ENCODE data around the gene PHRF1.

PHRF1 gene

DNA sequence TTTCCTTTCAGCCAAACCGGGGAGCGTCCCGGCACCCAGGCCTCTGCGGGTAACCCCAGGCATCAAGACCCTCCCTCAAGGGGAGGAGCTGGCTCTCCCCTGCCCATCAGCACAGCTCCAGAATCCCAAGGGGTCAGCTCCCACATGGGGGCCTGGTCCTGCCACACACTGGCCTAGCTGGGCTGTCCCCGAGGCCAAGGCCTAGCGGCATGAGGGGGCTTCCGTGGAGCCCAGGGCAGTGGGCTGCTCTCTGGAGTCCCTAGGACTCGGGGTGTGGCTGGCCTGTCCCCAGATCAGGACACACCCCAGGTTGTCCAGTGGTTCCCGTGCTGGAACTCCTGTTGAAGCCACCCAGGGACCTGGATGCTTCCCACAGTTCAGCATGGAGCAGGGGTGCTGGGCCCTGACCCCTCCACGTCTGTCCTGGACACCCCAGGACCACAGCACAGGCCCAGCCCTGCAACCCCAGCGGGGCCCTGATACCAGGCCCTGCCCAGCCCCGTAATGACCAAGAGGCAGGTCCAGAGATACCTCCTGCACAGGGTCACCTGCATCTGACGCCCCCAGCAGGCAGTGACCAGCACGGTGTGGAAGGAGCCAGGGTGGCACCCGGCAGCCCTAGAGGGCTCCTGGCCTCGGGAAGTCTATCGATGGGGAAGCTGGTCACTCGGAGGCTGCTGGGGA is 46.4 kb upstream of the PHRF1 start:
- Histone ChIP-seq H3K27ac (ENCODE audit: low read length) (no peak overlapping the region), H3K4me1 (ENCODE audit: low read length) (peaks cover 6% of the 10 kb centered on the region; the same call in 1 of the 2 replicates)

GRCh38 chr11:530960-531831 is 45.1 kb upstream of the PHRF1 start:
- Histone ChIP-seq H3K4me1 (ENCODE audit: low read length) (peaks cover 6% of the 10 kb centered on the region; the same call in 1 of the 2 replicates), H3K9ac (ENCODE audit: low read length) (no peak overlapping the region), H3K79me2 (ENCODE audit: low read length) (peaks cover 12% of the 10 kb centered on the region), H4K20me1 (ENCODE audit: insufficient read depth, low read length) (peaks cover 10% of the 10 kb centered on the region), H3K9me3 (ENCODE audit: insufficient read depth, low read length) (no peaks in the 10 kb centered on the region), H2AFZ (ENCODE audit: low read depth, low read length) (no peak overlapping the region), H3K27ac (ENCODE audit: low read length) (no peak overlapping the region), H3K27me3 (ENCODE audit: low read depth, low read length) (no peaks in the 10 kb centered on the region), H3K4me2 (ENCODE audit: low read length) (no peak overlapping the region), H3K4me3 (ENCODE audit: low read length) (no peak overlapping the region), H3K36me3 (replicated peaks; ENCODE audit: low read depth, low read length) (no peaks in the 10 kb centered on the region)
- TF ChIP-seq EZH2phosphoT487 (IDR thresholded peaks at IDR 0.05; ENCODE audit: low read depth), result no peak
- TF ChIP-seq, protein P1, sequence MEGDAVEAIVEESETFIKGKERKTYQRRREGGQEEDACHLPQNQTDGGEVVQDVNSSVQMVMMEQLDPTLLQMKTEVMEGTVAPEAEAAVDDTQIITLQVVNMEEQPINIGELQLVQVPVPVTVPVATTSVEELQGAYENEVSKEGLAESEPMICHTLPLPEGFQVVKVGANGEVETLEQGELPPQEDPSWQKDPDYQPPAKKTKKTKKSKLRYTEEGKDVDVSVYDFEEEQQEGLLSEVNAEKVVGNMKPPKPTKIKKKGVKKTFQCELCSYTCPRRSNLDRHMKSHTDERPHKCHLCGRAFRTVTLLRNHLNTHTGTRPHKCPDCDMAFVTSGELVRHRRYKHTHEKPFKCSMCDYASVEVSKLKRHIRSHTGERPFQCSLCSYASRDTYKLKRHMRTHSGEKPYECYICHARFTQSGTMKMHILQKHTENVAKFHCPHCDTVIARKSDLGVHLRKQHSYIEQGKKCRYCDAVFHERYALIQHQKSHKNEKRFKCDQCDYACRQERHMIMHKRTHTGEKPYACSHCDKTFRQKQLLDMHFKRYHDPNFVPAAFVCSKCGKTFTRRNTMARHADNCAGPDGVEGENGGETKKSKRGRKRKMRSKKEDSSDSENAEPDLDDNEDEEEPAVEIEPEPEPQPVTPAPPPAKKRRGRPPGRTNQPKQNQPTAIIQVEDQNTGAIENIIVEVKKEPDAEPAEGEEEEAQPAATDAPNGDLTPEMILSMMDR (IDR thresholded peaks at IDR 0.05; ENCODE audit: low read depth, low read length), result no peak

More for the DNA sequence above, 46.4 kb upstream of the PHRF1 start:
- H3K4me3 ChIP-seq (ENCODE audit: low read length), result no peak overlapping the region
- no peak overlapping the region for H2AFZ ChIP-seq (ENCODE audit: low read depth, low read length)
- no peaks in the 10 kb centered on the region for H3K36me3 ChIP-seq (replicated peaks; ENCODE audit: low read depth, low read length)
- H3K9ac ChIP-seq (ENCODE audit: low read length), result no peak overlapping the region
- peaks cover 10% of the 10 kb centered on the region for H3K79me2 ChIP-seq (ENCODE audit: low read length)
- no peaks in the 10 kb centered on the region for H3K9me3 ChIP-seq (ENCODE audit: insufficient read depth, low read length)
- no peak overlapping the region for H3K4me2 ChIP-seq (ENCODE audit: low read length)
- H4K20me1 ChIP-seq (ENCODE audit: insufficient read depth, low read length), result peaks cover 10% of the 10 kb centered on the region
- TF ChIP-seq, protein P1 (IDR thresholded peaks at IDR 0.05; ENCODE audit: low read depth, low read length), result no peak
- no peak for TF ChIP-seq EZH2phosphoT487 (IDR thresholded peaks at IDR 0.05; ENCODE audit: low read depth)
- no peaks in the 10 kb centered on the region for H3K27me3 ChIP-seq (ENCODE audit: low read depth, low read length)

GRCh38 chr11:531919-532526 is 44.2 kb upstream of the PHRF1 start:
- Histone ChIP-seq H3K79me2 (ENCODE audit: low read length) (peaks cover 12% of the 10 kb centered on the region), H3K27me3 (ENCODE audit: low read depth, low read length) (no peaks in the 10 kb centered on the region), H3K36me3 (replicated peaks; ENCODE audit: low read depth, low read length) (no peaks in the 10 kb centered on the region), H3K9ac (ENCODE audit: low read length) (no peak overlapping the region), H4K20me1 (ENCODE audit: insufficient read depth, low read length) (peaks cover 10% of the 10 kb centered on the region), H3K9me3 (ENCODE audit: insufficient read depth, low read length) (no peaks in the 10 kb centered on the region), H3K27ac (ENCODE audit: low read length) (no peak overlapping the region), H3K4me3 (ENCODE audit: low read length) (no peak overlapping the region), H2AFZ (ENCODE audit: low read depth, low read length) (no peak overlapping the region), H3K4me2 (ENCODE audit: low read length) (no peak overlapping the region), H3K4me1 (ENCODE audit: low read length) (peaks cover 12% of the 10 kb centered on the region; the same call in 1 of the 2 replicates)
- TF ChIP-seq, protein P1 (IDR thresholded peaks at IDR 0.05; ENCODE audit: low read depth, low read length), result no peak
- TF ChIP-seq EZH2phosphoT487 (IDR thresholded peaks at IDR 0.05; ENCODE audit: low read depth), result no peak

Measured in OCI-LY3 (cell line).